ENCODE results near the gene WDR70. TPM values are rescaled to one million over a fixed set of nuclear protein-coding genes. Genes with fewer than 3 reads are reported as not detected.

The WDR70 gene
- total RNA-seq, 4 donors from 2014 or later, result 18.9 to 106 (median 34.9) TPM

DNA sequence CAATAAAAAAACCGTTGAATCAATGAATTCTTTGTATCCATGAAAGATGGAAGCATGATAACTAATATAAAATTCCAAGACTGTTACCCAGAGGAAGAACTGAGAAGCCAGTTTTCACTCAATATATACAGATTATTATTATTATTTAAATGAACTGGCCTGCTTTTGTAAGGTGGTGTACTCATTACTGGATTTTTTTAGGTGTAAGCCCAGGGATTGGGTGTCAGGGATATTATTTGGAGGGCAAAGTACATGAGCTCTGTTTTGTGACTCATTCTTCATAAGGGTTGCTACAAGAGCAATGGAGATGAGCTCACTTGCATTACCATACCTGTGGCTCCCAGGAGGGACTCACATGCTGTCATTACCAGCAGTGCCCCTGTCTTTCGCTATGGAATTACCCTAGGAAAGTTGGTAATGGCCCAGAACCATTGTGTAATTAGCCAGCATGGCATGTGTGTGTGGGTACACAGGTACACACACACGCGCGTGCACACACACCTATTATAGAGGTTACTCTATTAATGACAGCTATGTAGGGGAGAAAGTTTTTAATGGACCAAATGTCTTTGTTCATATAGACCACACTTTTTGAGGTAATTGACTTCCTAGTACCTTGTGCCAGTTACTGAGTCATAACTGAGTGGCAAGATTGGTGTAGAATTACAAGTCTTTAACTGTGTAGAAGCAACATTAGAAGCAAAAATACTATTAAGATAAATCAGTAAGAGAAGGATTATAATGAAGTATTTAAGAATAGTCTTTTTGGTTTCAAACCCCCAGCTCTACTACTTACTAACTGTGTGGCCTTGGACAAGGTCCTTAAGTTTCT, 317.3 kb downstream of the WDR70 start:
- TF ChIP-seq POLR2A (IDR thresholded peaks at IDR 0.05), result no peak
- no peak for DNase-seq
- no peaks in the 10 kb centered on the region for H3K9me3 ChIP-seq
- H3K36me3 ChIP-seq, result no peaks in the 10 kb centered on the region
- H3K4me1 ChIP-seq, result no peaks in the 10 kb centered on the region
- H3K4me3 ChIP-seq, result no peak overlapping the region
- H3K27me3 ChIP-seq, result no peaks in the 10 kb centered on the region
- H3K27ac ChIP-seq, result no peak overlapping the region

DNA sequence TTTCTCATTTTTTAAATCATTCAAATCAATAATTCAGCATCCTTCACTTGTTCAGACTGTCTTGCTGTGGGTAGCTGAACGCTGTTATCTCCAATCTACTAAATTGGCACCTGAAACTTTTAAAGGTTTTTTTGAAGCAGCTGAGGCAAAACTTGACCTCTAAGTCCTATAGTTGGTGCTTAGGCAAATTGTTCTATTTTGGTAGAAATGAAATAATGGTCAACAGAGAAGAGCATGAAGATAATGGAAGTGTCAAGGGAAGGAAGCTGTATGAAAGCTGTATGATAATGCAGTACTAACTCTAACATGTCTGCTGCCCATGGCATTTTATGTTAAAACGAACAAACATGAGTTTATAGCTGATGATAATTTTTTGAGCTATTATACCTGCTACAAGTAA, 322.8 kb downstream of the WDR70 start:
- Histone ChIP-seq H3K9me3 (no peaks in the 10 kb centered on the region), H3K4me1 (no peaks in the 10 kb centered on the region), H3K4me3 (no peak overlapping the region), H3K27ac (no peak overlapping the region), H3K27me3 (no peaks in the 10 kb centered on the region), H3K36me3 (no peaks in the 10 kb centered on the region)
- no peak for DNase-seq
- TF ChIP-seq POLR2A (IDR thresholded peaks at IDR 0.05) (no peak), CTCF (IDR thresholded peaks at IDR 0.05) (no peak)

DNA sequence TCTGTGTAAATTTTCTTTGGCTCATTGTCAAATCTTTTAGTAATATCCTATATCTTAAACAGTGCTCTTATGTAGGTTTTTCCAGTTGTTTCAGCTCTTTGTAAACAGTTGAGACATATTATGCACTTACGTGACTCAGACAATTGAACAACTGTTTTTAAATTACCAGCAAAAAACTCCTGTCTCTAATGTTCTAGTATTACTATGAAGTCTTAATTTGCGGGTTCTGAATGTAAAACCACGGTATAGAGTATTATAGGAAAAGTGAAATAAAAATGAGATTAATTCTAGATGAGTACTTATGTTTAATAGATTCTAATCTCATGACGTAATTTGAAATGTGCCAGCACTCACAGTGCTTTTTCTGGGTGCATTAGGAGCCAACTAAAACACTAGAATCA, 324.7 kb downstream of the WDR70 start:
- TF ChIP-seq POLR2A (IDR thresholded peaks at IDR 0.05) (no peak), CTCF (IDR thresholded peaks at IDR 0.05) (no peak)
- Histone ChIP-seq H3K27ac (no peak overlapping the region), H3K27me3 (no peaks in the 10 kb centered on the region), H3K4me1 (no peaks in the 10 kb centered on the region), H3K4me3 (no peak overlapping the region), H3K9me3 (no peaks in the 10 kb centered on the region), H3K36me3 (no peaks in the 10 kb centered on the region)
- no peak for DNase-seq

DNA sequence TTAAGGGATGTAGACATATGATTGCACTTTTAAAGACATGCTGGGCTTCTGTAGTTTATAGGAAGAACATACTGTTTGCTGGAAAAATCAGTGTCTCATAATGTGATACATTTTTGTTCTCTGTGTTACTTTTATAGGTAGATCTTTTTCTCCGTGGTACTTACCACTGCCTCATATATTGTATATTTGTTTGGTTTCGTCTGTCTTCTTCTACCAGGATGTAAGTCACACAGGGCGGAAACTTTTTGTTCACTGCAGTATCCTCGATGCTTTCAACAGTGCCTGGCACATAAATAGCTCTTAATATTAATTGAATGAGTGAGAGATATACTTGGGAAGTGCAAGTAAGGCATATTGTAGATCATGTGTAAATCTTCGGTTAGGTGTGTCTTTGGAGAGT, 325.3 kb downstream of the WDR70 start:
- TF ChIP-seq POLR2A (IDR thresholded peaks at IDR 0.05) (no peak), CTCF (IDR thresholded peaks at IDR 0.05) (no peak)
- Histone ChIP-seq H3K4me3 (no peak overlapping the region), H3K36me3 (no peaks in the 10 kb centered on the region)

DNA sequence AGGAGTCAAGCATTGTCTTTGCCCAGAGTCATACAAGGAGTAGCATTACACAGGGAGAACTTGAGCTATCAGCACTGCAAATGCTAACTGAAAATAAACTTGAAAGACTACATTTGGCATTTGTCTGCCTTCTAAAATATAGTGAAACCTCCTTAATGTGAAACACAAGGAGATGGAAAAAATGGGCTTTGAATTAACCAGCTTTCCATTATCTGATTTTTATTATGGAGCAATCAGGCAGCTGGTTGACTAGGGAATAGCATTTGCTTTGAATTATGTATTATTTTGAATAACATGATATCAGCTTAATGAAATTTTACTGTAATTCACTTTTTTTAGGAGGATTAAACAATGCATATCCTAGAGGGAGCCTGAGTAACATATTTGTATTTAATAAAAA, 329.9 kb downstream of the WDR70 start:
- Histone ChIP-seq H3K27ac (no peak overlapping the region), H3K27me3 (no peaks in the 10 kb centered on the region), H3K4me3 (no peak overlapping the region), H3K9me3 (no peaks in the 10 kb centered on the region), H3K4me1 (no peaks in the 10 kb centered on the region), H3K36me3 (no peaks in the 10 kb centered on the region)
- DNase-seq, result no peak
- no peak for TF ChIP-seq CTCF (IDR thresholded peaks at IDR 0.05)
- TF ChIP-seq POLR2A (IDR thresholded peaks at IDR 0.05), result no peak

More for the DNA sequence above, 325.3 kb downstream of the WDR70 start:
- H3K27me3 ChIP-seq, result no peaks in the 10 kb centered on the region
- H3K9me3 ChIP-seq, result no peaks in the 10 kb centered on the region
- DNase-seq, result no peak
- no peaks in the 10 kb centered on the region for H3K4me1 ChIP-seq
- no peak overlapping the region for H3K27ac ChIP-seq

DNA sequence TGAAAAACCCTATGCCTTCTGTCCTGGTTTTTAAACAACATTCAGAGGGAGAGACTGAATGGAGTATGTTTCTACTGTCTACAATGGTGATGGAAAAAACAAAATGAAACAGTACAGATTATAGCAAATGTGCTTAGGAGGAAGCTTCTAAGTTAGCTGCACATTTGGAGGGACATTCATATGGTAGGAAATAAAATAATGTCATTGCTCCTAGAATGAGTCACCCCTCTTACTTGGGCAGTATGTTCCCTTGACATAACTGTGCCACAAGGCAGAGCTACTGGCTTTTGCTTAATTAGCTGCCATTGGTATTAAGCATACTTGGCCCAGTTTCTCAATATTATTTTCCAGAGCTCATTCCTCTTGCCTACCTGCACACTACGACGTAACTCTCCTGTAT, 331.8 kb downstream of the WDR70 start:
- TF ChIP-seq POLR2A (IDR thresholded peaks at IDR 0.05) (no peak), CTCF (IDR thresholded peaks at IDR 0.05) (no peak)
- H3K27ac ChIP-seq, result no peak overlapping the region
- H3K4me1 ChIP-seq, result no peaks in the 10 kb centered on the region

More for the DNA sequence above, 331.8 kb downstream of the WDR70 start:
- no peaks in the 10 kb centered on the region for H3K9me3 ChIP-seq
- no peak overlapping the region for H3K4me3 ChIP-seq
- H3K27me3 ChIP-seq, result no peaks in the 10 kb centered on the region
- no peak for DNase-seq
- H3K36me3 ChIP-seq, result no peaks in the 10 kb centered on the region

Data from Peyer's patch (tissue), 4 donors.